Measurements from ENCODE around the gene MOV10L1. TPM values are rescaled to one million over a fixed set of nuclear protein-coding genes. Genes with fewer than 3 reads are reported as not detected.

MOV10L1 gene
- total RNA-seq, 2 experiments from 2014 or later: 0.23 TPM; not detected in 1

- peaks cover 6% of the 10 kb centered on the region for H3K27me3 Mint-ChIP-seq
- H3K4me3 Mint-ChIP-seq: no peak overlapping the region
- peaks cover 3% of the 10 kb centered on the region for H3K4me1 Mint-ChIP-seq
- no peak for ATAC-seq
- DNase-seq: no peak
- no peak overlapping the region for H3K27ac Mint-ChIP-seq
- peaks cover 15% of the 10 kb centered on the region for H3K36me3 Mint-ChIP-seq
- CTCF ChIA-PET: no interaction called here
- peaks cover 15% of the 10 kb centered on the region for H3K9me3 Mint-ChIP-seq (ENCODE audit: low read depth)
Observed at GRCh38 chr22:50089231-50089630, 575 bp upstream of the MOV10L1 start.

DNA sequence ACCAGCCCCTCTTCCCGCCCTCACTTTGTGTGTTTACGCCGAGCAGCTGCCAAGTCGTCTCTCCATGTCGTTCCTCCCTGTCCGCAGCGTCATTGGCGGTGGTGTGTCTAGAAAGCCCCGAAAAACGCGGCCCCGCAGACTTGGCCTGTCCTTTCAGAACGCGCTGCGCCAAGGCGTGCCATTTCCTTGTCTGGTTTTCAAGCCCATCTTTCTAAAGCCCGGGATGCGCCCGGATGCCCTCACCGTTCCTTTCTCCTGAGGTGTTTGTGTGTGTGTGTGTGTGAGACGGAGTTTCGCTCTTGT lies 557 bp downstream of the MOV10L1 start:
- Mint-ChIP-seq H3K9me3 (ENCODE audit: low read depth) (peaks cover 15% of the 10 kb centered on the region), H3K4me3 (no peak overlapping the region), H3K27ac (no peak overlapping the region), H3K27me3 (peaks cover 9% of the 10 kb centered on the region), H3K36me3 (peaks cover 15% of the 10 kb centered on the region), H3K4me1 (peaks cover 3% of the 10 kb centered on the region)
- no peak for ATAC-seq
- CTCF ChIA-PET: no interaction called here
- DNase-seq: no peak

DNA sequence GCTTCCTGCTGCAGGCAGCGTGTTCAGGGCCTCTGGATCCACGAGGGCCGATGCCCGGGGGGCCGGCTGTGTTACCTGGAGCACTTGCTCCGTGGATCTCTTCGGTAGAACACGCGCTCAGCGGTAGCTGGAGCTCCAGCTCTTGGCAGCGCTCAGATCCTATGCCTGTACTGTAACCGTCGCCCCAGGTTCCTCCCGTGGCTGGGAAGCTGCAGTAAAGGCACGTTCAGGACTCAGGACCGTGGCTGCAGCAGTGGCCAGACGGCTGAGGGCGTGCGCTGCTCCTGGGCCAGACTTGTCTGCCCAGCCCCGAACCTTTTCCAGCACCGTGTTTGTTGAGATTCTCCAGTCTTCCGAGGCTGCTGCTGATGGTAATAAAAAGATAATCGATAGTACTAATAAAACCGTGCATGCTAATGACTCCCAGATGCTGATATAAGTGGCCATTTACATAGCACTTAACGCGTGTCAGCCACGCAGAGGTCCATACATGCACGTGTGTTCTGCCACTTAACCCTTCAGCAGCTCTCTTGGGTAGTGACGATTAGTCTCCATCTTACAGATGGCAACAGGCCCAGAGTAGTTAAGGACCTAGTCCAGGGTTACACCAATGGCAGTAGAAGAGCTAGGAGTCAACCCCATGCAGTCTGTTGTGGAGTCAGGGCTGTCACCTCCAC lies 1.4 kb downstream of the MOV10L1 start:
- Mint-ChIP-seq H3K4me3 (no peak overlapping the region), H3K27me3 (peaks cover 15% of the 10 kb centered on the region), H3K27ac (no peak overlapping the region), H3K9me3 (ENCODE audit: low read depth) (peaks cover 15% of the 10 kb centered on the region), H3K4me1 (peaks cover 3% of the 10 kb centered on the region), H3K36me3 (peaks cover 15% of the 10 kb centered on the region)
- no peak for DNase-seq
- no peak for ATAC-seq
- CTCF ChIA-PET: no interaction called here

DNA sequence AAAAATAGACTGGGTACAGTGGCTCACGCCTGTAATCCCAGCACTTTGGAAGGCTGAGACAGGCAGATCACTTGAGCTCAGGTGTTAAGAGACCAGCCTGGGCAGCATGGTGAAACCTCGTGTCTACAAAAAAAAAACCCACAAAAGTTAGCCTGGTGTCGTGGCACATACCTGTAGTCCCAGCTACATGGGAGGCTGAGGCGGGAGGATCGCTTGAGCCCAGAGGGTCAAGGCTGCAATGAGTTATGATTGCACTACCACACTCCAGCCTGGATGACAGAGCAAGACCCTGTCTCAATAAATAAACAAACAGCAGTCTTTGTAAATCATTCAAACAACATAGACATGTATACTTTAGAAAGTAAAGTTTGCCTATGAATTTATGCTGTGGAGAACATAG lies 2.5 kb downstream of the MOV10L1 start:
- ATAC-seq (no peak), DNase-seq (no peak)
- Mint-ChIP-seq H3K9me3 (ENCODE audit: low read depth) (peaks cover 6% of the 10 kb centered on the region), H3K27ac (no peak overlapping the region), H3K27me3 (peaks cover 26% of the 10 kb centered on the region), H3K36me3 (peaks cover 6% of the 10 kb centered on the region), H3K4me3 (no peak overlapping the region), H3K4me1 (no peaks in the 10 kb centered on the region)
- CTCF ChIA-PET: no interaction called here

GRCh38 chr22:50098052-50098451 lies 8.2 kb downstream of the MOV10L1 start:
- no peaks in the 10 kb centered on the region for H3K9me3 Mint-ChIP-seq (ENCODE audit: low read depth)
- H3K4me3 Mint-ChIP-seq: no peak overlapping the region
- H3K4me1 Mint-ChIP-seq: peaks cover 14% of the 10 kb centered on the region
- no peak overlapping the region for H3K27ac Mint-ChIP-seq
- CTCF ChIA-PET: no interaction called here
- H3K27me3 Mint-ChIP-seq: peaks cover 46% of the 10 kb centered on the region
- ATAC-seq (no peak), DNase-seq (no peak)
- H3K36me3 Mint-ChIP-seq: no peaks in the 10 kb centered on the region

- DNase-seq (no peak), ATAC-seq (no peak)
- Mint-ChIP-seq H3K4me1 (peaks cover 28% of the 10 kb centered on the region), H3K9me3 (ENCODE audit: low read depth) (no peaks in the 10 kb centered on the region), H3K27ac (no peak overlapping the region), H3K4me3 (no peak overlapping the region), H3K27me3 (peaks cover 24% of the 10 kb centered on the region), H3K36me3 (no peaks in the 10 kb centered on the region)
- CTCF ChIA-PET: no interaction called here
Observed at GRCh38 chr22:50101870-50102565, 12.2 kb downstream of the MOV10L1 start.

DNA sequence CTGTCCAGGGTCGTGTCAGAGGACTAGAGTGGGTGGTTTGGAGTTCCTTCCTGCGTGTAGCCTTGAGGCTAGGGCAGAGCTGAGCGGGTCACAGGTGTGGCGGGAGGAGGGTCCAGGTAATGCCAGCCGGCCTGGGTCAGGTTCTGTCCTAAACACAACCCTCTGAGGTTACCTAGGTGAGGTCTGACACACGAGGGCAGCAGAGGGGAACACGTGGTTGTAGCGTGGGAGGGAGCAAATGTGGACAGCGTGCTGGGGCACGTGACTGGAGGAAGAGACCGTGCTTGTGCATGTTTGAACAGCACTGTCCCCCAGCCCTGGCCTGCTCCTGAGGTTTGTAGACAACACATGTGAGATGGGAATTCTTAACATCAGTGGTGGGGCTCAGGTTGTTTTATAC lies 13.1 kb downstream of the MOV10L1 start:
- DNase-seq (no peak), ATAC-seq (peak; percentile 27)
- H3K9me3 Mint-ChIP-seq (ENCODE audit: low read depth): no peaks in the 10 kb centered on the region
- H3K4me1 Mint-ChIP-seq: peaks cover 28% of the 10 kb centered on the region
- CTCF ChIA-PET: interaction anchor here (0.8 kb wide), 1 partner anchor 17 kb away, joined by 3 read pairs; no protein-coding TSS in a partner anchor
- H3K4me3 Mint-ChIP-seq: no peak overlapping the region
- H3K27me3 Mint-ChIP-seq: peaks cover 18% of the 10 kb centered on the region
- H3K27ac Mint-ChIP-seq: no peak overlapping the region
- H3K36me3 Mint-ChIP-seq: no peaks in the 10 kb centered on the region

DNA sequence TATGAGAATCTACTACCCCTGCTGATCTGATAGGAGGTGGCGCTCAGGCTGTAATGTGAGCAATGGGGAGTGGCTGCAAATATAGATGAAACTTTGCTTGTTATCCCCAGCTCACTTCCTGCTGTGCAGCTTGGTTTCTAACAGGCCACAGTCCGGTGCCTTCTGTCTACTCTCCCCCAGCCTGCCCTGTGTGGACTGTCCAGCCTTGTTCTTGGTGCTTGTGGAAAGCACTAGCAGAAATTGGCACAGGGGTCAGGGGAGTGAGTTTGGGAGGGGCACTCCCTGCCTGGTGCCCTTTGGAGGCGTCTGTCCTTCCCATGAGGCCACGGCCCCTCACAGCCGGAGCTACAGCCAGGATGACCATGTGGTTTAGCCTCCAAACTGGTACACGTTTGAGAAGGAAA lies 14.3 kb downstream of the MOV10L1 start:
- no peak for DNase-seq
- ATAC-seq: no peak
- H3K27ac Mint-ChIP-seq: no peak overlapping the region
- H3K9me3 Mint-ChIP-seq (ENCODE audit: low read depth): no peaks in the 10 kb centered on the region
- no peaks in the 10 kb centered on the region for H3K36me3 Mint-ChIP-seq
- peaks cover 28% of the 10 kb centered on the region for H3K4me1 Mint-ChIP-seq
- CTCF ChIA-PET: interaction anchor here (0.6 to 1.2 kb wide), 2 partner anchors 8 to 25 kb away, joined by 3 read pairs; no protein-coding TSS in a partner anchor
- H3K27me3 Mint-ChIP-seq: peaks cover 9% of the 10 kb centered on the region
- no peak overlapping the region for H3K4me3 Mint-ChIP-seq

DNA sequence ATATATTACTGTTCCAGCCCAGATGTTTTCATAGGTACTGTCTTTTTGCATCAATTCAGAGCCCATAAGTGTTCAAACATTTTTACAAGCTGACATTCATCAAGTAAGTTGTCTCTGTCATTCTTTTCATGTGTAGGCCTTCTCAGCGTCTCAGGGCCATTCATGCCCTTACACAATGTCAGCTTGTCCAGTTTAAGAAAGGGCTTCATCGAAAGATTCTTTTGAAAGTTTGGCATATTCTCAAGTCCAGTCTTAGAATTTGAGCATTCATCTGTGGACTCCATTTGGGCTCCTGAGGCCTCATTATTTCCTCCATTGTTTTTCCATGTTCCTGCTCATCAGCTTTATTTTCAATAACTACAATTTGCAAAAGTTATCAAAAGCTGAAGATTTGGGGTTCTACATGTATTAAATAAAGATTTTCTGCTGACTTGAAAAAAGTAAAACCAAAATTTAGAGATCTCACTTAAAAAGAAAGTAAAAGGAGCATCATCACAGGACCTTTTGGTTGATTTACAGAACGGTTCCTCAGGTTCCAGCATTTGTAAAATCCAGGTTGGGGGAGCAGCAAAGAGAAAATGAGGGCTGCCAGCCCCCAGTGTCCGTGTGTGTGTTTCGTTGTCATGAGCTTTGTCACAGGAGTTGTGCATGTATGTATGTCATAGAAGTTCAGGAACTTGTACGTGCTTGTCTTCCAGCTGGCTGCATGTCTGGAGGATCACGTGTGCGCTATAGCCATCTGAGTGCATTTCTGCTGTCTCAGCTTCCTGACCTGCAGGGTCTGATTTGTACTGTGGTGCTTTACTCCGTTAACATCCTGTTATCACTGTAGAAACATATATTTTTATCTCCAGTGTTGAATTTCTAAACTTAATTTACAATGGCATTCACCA lies 15.6 kb downstream of the MOV10L1 start:
- H3K4me1 Mint-ChIP-seq: peaks cover 28% of the 10 kb centered on the region
- peaks cover 3% of the 10 kb centered on the region for H3K27me3 Mint-ChIP-seq
- peak overlapping the region; percentile 67 for H3K4me3 Mint-ChIP-seq
- CTCF ChIA-PET: interaction anchor here (0.7 to 1.5 kb wide), 6 partner anchors 11 to 163 kb away, joined by 3 to 9 read pairs (median 4); partner anchors contain the start of gene MLC1
- ATAC-seq (peak; percentile 89), DNase-seq (peak; percentile 68)
- peak overlapping the region; percentile 85 for H3K27ac Mint-ChIP-seq
- no peaks in the 10 kb centered on the region for H3K36me3 Mint-ChIP-seq
- no peaks in the 10 kb centered on the region for H3K9me3 Mint-ChIP-seq (ENCODE audit: low read depth)

DNA sequence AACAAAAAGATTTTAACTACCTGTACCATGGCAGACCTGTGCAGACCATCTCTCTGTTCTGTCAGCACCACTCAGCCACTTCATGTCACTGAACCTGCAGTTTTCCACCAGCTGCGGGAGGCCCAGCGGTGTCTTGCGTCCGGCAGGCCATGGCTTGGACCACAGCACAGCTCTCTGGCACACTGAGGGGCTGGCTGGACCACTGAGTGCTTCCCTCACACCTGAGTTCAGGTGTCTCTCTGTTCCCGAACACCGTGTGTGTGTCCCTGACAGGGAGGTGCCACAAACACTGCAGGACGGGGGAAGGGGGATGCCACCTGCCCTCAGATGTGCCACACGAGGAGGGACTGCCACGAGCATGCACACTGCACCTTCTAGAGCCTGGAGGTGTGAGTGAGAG lies 17.7 kb downstream of the MOV10L1 start:
- Mint-ChIP-seq H3K4me1 (peaks cover 30% of the 10 kb centered on the region), H3K27ac (no peak overlapping the region), H3K4me3 (no peak overlapping the region), H3K9me3 (ENCODE audit: low read depth) (no peaks in the 10 kb centered on the region), H3K36me3 (no peaks in the 10 kb centered on the region), H3K27me3 (no peaks in the 10 kb centered on the region)
- ATAC-seq: no peak
- CTCF ChIA-PET: interaction anchor here (0.7 kb wide), 1 partner anchor 41 kb away, joined by 3 read pairs; no protein-coding TSS in a partner anchor
- no peak for DNase-seq

DNA sequence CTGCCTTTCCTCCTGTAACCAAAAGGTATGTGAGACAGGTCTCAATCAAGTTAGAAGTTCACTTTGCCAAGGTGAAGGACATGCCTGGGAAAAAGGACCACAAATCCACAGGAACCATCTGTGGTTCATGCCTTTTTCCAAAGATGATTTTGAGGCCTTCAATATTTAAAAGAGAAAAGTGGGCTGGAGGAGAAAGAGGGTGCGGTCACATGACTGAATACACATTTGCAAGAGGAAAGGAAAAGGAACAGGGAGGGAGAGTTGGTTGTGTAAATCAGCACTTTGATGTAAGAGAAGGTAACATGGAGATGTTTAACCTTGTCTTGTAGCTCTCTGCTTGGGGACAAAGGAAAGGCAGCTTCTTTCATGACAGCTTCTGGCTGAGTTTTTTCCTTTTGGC lies 21.2 kb downstream of the MOV10L1 start:
- ATAC-seq (no peak), DNase-seq (no peak)
- peak overlapping the region; percentile 59 for H3K27ac Mint-ChIP-seq
- H3K4me1 Mint-ChIP-seq: peaks cover 20% of the 10 kb centered on the region
- CTCF ChIA-PET: no interaction called here
- peaks cover 6% of the 10 kb centered on the region for H3K27me3 Mint-ChIP-seq
- no peak overlapping the region for H3K4me3 Mint-ChIP-seq
- H3K9me3 Mint-ChIP-seq (ENCODE audit: low read depth): no peaks in the 10 kb centered on the region
- no peaks in the 10 kb centered on the region for H3K36me3 Mint-ChIP-seq

DNA sequence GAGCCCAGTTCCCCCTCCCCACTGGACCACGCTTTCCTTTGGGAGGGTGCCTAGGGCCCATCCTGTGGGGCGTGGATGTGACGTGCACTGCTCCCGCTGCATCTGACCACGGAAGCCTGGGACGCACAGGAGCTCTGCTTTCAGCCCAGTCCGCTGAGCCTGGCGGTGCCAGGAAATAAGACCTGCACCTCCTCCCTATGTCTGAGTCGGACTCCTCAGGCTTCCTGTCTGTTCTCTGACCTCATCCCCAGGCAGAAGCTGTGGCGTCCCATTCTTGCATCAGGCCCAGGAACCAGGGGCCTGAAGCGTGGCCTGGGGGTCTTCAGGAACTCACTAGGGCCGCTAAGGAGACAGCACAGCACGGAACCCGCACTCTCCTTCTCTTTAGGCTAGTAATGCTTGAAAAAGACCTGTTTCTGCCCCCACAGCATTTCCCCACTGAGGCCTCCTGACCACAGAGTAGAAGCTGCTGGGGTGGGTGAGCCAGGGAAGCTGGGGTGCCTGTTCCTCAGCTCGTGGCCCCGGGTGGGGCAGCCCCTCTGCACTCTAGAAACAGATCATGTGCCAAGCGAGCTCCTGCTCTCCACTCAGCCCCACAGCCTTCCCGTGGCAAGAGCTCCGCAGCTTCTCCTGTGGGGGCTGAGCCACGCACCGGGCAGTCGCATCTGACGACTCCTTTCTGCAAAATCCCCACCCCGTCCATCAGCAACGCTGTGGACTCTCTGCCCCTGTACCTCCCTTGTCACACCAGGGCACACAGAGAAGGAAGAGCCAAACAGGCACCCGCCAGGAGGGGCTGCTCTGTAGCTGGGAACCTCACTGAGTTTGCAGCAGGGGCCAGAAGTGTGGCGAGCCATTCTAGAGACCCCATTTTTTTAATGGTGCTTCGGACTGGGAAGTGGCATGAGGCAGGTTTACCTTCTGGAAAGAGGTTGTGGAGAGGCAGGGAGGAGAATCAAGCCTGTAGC lies 22.6 kb downstream of the MOV10L1 start:
- H3K27me3 Mint-ChIP-seq: peaks cover 6% of the 10 kb centered on the region
- peaks cover 19% of the 10 kb centered on the region for H3K4me1 Mint-ChIP-seq
- DNase-seq (peak; percentile 63), ATAC-seq (peak; percentile 84)
- H3K36me3 Mint-ChIP-seq: no peaks in the 10 kb centered on the region
- CTCF ChIA-PET: interaction anchor here (0.9 to 1.4 kb wide), 3 partner anchors 8 to 395 kb away, joined by 3 read pairs; partner anchors contain the start of genes LMF2 and MLC1
- H3K27ac Mint-ChIP-seq: peak overlapping the region; percentile 82
- no peaks in the 10 kb centered on the region for H3K9me3 Mint-ChIP-seq (ENCODE audit: low read depth)
- peak overlapping the region; percentile 27 for H3K4me3 Mint-ChIP-seq

Measured in activated CD8-positive, alpha-beta memory T cell treated with anti-CD3 and anti-CD28 coated beads, Interleukin-2, amount 10 ng/mL, durations not matched to agents 7 days and 5 days (primary cell).